Renal pelvis (tissue), 4 donors: ENCODE data around the gene ATP10B. TPM values are rescaled to one million over a fixed set of nuclear protein-coding genes. Genes with fewer than 3 reads are reported as not detected.

ENCODE experiments used
- DNase-seq: peaks from one replicate; pipeline ENCODE4 v3.0.0-alpha.2; 2013
- polyA plus RNA-seq, 3 donors: library from polyadenylated mRNA; unstranded; fragments of 120-200 nt; gene quantifications; one replicate each; pipeline ENCODE4 v1.2.1, GENCODE V29; 2013; ENCODE audit not compliant: insufficient read length in 3 of 3

Gene ATP10B
- polyA plus RNA-seq, 3 donors = 0.78 to 0.94 (median 0.83) TPM

DNA sequence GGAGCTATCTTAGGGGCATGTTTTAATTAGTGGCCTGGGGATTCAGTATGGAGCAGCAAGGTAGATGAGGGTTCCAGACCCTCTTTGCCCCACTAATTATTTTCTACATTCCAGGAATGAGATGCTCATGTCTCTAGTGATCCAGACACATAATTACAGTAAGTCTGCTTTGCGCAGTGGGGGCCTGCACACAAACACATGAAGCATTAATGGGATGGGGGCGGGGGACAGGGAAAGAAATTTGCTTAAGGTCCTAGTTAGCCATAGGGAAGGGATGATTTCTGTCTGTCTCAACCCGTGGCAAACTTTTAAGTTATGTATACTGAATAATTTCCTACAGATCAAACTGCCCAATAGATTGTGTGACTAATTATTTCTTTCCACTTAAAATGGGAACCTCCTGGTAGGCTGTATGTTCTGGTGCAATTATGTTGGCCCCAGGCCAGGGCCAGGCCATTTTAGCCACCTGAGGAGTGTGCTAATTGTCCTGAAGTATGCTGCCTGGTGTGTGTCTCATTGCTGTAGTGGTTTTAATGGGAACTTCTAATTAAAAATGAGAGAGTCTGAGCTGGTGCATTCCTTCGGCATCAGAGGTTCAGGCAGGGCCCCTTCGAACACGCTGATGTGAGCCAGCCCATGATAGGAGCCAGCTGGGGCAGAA, 295.9 kb downstream of the ATP10B start:
- peak; percentile 11 for DNase-seq

DNA sequence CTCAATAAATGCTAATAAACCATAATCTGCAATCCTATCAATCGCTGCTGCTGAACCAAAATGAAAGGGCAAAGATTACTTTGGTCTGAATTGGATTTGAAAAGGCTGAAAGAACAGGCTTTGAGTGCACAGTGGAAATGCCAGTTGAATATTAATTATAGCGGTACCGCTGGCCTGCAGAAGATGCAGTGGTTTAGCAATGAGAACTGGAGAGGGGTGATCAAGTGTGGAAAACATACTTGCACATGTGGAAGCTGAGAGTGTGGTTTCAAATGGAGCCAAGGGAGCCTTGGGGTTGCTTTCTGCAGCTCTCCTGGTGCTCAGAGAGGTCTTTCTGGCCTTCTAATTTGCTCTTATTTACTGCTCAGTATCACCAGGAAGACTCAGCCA, 296.4 kb downstream of the ATP10B start:
- DNase-seq = no peak

DNA sequence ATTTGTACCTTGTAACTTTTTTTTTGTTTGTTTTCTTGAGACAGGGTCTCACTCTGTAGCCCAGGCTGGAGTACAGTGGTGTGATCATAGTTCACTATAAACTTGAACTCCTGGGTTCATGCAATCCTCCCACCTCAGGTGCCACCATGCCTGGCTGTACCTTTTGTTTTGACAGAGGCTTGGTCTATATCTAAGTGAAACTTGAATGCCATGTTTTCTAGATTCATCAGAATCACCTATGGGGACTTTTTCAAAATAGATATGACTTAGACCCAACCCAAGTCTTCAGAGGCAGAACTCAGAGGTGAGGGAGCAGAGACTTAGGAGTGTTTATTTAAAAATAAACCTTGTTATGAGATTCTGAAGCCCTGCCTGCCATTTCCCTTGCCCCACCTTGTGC, 301.9 kb downstream of the ATP10B start:
- no peak for DNase-seq

DNA sequence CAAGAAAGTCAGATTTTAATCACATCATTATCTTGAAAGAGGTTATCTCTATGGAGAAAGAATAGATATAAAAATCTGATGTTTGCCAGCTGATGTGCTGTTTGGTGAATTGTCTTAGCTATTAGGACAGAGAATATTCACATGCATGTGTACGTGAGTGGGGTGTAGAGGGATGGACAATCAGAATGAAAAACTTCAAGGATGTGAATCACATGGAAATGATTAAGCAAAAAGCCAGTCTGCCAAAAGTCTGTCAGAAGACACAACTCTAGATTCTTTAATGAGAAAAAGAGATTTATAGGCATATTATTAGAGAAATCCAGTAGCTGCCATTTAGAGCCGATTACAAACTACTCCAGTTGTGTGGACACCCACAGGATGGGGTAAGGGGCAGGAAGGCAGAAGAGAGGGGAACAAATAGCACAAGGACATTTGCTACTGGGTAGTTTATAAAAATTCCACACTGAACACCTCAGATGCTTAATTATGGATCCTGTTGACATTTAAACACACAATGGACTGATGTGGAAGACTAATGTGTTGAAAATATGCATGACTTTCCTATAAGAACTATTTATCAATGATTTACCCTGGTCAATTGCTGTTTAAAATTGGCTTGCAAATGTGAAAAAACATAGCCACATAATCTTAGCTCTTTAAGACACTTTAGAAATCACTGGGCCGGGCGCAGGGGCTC, 302.9 kb downstream of the ATP10B start:
- no peak for DNase-seq

DNA sequence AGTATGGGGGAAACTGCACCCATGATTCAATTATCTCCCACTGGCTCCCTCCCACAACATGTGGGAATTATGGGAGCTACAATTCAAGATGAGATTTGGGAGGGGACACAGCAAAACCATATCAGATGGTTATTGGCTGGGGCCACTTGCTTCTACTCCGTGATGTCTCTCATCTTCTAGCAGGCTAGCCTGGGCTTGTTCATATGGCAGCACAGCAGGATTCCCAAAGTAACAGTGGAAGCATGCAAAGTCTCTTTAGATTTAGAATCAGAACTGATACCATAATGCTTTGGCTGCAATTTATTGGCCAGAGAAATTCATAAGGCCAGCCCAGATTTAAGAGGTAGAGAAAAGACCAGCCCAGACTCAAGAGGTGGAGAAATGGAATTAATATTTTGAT, 304.1 kb downstream of the ATP10B start:
- no peak for DNase-seq

DNA sequence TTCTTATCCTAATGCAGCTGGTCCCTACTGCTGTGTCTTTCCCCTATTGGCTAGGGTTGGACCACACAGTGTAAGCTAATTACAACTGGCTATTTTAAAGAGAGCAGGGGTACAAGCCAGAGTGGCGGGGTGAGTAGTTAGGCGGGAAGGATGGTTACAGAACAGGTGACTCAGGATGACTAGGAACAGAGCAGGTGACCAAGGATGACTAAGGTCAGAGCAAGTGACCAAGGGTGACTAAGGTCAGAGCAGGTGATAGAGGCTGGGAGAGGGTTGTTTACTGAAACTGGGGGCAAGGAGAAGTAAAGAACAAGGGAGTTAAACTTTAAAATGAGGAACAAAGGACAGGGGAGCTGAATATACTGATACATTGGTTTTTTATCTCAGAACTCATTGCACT, 304.9 kb downstream of the ATP10B start:
- no peak for DNase-seq

DNA sequence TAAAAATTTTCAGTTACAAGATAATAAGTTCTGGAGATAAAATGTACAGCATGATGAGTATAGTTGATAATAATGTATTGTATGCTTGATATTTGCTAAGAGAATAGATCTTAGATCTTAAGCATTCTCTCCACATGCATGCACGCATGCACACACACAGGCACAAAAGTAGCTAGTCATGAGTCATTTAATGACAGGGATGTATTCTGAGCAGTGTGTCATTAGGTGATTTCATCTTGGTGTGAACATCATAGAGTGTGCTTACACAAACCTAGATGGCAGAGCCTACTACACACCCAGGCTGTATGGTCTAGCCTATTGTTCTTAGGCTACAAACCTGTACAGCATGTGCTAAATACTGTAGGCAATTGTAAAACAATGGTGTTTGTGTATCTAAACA, 306.2 kb downstream of the ATP10B start:
- DNase-seq = no peak

DNA sequence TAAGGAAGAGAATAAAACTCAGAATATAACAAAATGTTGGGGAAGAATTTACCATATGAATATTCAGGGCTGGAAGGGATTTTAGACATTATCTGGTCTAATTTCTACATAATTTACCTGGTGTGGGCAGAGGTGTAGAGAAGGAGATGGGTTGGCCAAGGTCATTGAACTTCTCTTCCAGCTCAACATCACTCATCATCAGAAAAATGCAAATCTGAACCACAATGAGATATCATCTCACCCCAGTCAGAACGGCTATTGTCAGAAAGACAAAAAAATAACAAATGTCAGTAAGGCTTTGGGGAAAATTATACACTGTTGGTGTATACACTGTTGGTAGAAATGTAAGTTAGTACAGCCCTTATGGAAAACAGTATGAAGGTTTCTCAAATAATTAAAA, 308.6 kb downstream of the ATP10B start:
- DNase-seq = no peak

DNA sequence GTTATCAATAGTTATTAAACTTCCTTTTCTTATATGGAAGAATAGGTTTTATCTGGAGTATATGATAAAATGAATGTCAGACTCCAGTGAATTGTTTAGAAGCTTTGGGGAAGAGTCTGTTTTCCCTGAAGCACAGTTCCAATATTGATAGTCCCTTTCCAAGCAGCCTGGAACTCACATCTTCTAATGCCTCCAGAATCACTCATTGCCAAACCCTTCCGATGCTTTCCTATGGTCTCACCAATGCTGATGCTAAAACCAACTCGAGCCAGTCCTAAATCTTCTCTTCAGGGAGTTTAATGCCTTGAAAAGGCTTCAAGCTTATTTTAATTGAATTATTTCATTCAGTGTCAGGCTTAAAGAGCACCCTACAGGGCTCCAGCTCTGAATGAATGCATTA, 309.2 kb downstream of the ATP10B start:
- no peak for DNase-seq

DNA sequence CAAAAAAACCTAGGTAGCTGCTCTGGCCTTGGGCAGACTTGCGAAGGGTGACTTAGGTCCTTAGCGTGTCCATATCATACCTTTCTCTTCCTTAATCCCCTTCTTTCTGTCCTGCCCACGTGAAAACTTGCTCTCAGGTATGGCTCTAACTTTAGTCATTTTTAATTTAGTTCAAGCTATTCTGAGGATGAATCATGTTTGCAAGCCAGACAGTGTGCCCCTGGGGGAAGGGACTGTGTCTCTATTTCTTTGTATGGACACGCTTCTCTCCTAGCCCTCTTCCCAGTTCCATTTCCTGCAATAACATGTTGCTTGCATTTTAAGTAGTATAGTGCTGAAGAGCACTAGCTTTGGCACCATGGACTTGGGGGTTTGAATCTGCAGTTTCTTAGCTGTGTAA, 309.7 kb downstream of the ATP10B start:
- DNase-seq = no peak

DNA sequence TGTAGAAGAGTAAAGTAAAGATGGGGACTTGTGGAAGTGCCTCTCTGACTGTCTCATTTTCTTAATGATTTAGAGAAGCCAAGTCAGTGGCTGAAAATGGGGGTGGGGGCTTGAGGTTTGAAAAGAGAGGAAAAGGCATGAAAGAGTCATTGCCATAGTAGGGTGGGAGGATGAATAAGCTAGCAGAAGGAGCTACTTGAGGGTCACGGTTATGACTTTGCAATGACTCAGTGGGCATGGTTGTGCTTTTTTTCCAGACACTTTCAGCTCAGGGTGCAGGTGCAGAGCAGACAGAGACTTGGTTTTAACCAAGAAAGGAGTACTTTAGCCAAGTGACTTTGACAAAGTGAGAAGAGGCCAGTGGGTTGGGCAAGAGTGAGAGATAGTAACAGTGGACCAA, 312.6 kb downstream of the ATP10B start:
- no peak for DNase-seq

DNA sequence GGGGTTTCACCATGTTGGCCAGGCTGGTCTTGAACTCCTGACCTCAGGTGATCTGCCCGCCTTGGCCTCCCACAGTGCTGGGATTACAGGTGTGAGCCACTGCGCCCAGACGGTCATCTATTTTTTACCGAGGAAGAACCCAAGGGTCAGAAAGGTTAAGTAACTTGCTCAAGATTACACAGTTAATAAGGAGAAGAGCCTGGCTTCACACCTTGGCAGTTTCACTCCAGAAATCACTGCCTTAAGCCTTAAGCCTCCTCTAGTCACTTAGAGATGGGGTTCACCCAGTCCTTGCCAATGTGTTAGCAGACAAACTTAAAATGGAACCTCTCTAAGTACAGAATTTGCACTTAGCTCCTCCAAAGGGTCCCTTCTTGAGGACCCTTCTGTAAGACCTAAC, 314.1 kb downstream of the ATP10B start:
- DNase-seq = no peak

DNA sequence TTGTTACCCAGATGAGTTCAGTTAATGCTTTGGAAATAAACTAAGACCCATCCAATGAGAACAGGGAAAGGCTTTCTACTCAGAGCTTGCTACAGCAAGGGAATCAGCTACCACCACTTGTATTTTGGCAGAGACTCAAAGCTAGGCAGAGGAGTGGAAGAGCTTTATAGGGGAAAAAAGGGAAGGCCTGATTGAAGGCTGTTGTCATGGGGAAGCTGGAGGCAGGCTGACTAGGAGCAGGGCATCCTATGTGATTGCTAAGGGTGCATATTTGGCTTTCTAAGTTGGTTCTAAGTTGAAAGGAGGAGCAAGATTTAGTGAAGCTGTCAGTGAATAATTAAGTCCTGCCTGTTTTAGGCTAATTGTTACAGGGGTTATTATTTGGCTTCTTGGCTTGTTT, 314.9 kb downstream of the ATP10B start:
- no peak for DNase-seq

DNA sequence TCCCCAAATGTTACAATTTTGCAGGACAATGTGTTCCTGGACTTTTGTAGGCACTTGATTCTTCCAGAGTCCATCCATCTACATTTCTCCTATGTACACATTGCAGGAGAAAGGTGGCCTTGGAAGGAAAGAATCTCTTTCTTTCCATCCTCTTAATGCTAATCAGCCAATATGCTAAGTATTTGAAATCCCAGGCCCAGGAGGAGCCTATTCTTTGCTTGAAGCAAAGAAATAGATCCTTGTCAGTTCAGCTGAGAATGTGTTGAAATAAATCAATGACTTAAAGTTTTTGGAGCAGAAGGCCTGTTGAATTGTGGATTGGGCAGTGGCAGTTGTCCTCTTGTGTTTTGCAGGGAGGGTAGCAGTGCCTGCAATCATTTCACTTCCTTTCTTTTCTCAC, 317.1 kb downstream of the ATP10B start:
- no peak for DNase-seq

DNA sequence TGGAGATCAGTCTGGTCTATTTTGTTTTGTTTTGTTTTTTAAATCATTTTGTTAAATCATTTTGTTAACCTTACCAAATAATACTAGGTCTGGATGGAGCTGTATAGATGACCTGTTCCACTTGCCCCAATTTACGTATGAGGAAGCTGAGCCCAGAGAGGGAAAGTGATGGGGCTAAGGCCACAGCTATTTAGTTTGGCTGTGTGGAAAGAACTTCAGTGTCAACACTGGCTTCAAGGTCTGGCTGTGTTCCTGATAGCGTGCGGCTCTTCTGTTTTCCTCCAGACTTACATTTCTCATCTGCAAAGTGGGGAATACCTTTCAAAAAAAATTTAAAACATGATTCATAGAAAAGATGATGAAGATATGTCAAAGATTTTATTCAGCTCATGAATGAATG, 317.9 kb downstream of the ATP10B start:
- no peak for DNase-seq

DNA sequence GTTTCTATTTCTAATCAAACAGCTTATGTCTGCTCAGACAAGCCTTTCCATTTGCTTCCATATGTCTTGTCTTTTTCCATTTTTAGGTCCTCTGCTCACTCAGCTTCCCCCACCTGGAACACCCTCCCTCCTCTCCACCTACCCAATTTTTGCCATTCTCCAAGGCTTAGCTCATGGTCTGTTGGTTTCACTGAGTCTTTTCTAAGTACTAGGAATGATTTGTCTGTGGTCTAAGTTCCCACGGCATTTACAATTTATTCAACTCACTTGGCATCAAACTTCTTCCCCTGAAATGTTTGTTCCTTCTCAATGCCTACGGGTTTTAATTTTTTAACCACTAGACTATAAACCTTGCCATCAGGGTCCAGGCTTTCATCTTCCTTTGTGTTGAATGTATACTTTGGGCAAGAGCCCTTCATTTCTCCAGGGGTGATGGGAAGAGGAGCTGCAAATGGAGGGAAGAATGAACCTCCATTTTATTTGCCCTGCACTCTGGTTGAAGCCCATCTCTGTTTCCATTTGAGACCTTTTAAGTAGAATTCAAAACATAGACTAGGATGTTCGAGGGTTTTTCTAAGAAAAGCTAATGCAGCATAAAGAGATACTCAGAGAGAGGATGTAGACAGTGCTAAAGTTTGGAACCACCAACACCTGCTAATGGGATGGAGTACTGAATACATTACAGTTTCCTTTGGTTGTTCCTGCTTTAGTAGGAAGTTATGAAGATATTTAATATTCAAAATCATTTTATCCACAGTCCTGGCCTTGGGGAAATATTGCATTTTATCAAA, 326.3 kb downstream of the ATP10B start:
- no peak for DNase-seq

DNA sequence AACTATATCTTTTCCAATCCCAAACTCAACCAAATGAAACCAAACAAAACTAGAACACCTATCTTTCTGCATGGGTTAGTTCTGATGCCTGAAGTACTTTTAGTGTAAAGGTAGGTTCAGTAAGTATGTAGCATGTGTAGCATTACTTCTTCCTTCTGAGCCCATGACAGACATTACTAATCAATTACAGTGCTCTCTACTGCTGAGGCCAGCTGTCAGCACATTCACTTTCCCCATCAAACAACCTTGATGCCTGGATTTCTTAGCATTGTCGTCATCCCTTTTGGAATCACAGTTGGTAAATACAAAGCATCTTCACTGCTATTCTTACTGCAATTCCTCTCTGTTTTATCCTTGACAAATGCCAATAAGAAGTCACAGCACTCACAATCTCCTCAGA, 327.2 kb downstream of the ATP10B start:
- DNase-seq = no peak

DNA sequence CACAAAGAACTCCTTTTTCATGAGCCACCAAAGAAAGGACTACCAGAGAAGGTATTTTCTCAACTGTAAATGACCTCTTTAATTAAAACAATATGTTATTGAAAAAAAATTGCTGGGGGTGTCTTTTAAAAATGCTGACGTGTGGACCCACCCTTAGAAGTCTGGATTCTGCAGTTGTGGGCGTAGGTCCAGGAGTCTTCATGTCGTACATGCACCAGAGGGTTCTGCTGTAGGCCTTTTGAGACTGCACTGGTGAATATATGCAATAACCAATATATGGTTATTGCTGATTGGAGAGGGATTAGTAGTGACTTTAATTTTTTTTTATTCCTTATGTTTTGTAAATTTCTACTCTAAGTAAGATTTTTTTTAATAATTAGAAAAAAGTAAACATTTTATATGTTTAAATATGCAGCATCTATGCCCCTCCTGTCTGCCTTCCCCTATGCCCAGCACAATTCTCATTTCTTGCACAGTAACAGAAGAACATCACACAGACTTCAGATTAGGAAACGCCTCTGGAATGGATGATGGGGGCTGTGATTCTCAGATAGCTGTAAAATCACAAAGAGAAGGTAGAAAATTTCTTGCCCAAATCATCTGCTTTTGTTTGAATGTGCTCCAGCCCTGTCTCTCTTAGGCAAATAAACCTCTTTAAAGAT, 328.4 kb downstream of the ATP10B start:
- no peak for DNase-seq

DNA sequence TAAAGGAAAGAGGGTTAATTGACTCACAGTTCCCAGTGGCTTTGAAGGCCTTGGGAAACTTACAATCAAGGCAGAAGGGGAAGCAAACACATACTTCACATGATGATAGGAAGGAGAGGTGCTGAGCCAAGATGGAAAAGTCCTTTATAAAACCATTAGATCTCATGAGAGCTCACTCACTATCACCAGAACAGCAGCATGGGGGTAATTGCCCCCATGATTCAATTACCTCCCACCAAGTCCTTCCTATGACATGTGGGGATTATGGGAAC, 330.7 kb downstream of the ATP10B start:
- no peak for DNase-seq

DNA sequence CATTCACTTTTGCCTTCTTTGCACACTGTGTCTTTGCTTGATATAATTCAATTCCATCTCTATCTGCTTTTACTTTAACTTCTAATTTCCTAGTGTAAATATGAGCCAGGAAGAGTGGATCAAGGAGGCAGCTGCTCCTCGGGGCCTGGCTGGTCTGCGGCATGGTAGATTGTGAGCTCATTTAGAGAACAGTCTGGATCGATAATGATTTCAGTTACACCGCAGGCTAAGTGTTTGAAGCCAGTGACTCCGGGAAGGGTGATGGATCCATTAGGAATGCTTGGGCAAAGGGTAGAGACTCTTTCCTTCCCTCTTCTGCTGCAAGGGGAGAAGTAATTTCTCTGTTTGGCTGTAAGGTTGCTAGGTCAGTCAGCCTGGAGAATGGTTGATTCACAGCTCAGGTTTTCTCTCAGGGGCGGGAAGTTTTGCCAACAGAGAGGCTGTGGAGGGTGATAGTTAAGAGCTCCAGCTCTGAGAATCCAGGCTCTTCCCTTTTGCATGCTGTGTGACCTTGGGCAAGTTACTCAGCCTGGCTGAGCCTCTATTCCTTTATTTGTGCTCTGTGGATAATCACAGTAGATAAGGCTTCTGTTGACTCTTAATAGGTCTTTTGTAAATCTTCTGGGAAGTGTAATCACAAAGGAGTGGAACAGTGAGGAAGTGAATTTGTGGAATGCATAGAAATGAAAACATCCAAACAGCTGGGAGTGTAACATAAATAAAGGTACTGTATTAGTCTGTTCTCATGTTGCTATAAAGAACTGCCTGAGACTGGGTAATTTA, 331.2 kb downstream of the ATP10B start:
- no peak for DNase-seq

DNA sequence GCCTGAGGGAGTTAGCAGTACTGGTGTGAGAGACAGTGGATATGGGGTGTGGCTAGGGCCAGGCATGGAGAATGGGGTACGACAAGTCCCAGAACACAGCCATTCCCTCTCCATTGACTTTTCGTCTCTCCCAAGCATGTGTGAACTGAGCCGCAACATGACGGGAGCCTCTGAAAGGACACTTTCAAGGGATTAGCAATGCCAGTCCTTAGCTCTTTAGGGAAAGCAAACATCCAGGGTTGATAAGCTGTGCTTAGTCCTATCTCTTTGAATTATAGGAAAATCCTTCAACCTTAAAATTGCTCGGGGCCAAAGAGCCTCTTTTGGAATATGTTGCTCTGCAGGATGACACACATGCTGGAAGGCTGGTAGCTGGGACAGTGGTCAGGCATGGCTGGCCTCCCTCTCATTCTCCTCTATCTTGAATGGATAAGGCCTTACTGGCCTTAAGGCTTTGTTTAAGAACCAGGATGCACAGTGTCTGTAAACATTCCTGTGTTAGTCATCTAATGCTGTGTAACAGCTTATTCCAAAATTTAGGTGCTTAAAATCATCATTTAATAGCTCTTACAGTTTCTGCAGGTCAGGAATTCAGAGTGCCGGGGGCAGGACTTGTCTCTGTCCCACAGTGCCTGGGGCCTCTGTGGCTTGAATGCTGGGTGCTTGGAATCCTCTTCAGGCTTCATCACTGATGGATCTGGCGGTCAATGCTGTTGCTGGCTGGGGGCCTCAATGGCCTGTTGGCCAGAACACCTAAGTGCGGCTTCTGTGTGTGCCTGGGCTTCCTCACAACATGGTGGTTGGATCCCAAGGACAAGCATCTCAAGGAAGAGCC, 335.1 kb downstream of the ATP10B start:
- no peak for DNase-seq
